NCI-H187 (cell line): ENCODE measurements around the gene SND1.

ENCODE experiments used
- DNase-seq, 2 experiments: peaks; one replicate each; lab custom pipeline; 2025; lab: John Stamatoyannopoulos, UW

SND1 gene

GRCh38 chr7:127768241-127768640, 116.2 kb downstream of the SND1 start:
- DNase-seq: no peak

GRCh38 chr7:127769137-127769536, 117.1 kb downstream of the SND1 start:
- no peak for DNase-seq

- no peak for DNase-seq
These were observed 117.9 kb downstream of the SND1 start for GRCh38 chr7:127769696-127770400.

GRCh38 chr7:127770885-127771284, 118.9 kb downstream of the SND1 start:
- no peak for DNase-seq

- DNase-seq: no peak
These were observed 119.7 kb downstream of the SND1 start for GRCh38 chr7:127771707-127772106.

- DNase-seq: no peak
These were observed 124.9 kb downstream of the SND1 start for GRCh38 chr7:127776776-127777386.

GRCh38 chr7:127780489-127780888, 128.5 kb downstream of the SND1 start:
- no peak for DNase-seq

- DNase-seq: no peak
These were observed 129.1 kb downstream of the SND1 start for GRCh38 chr7:127781081-127781480.

GRCh38 chr7:127782075-127782474, 130.1 kb downstream of the SND1 start:
- DNase-seq: no peak

- DNase-seq: no peak
These were observed 130.9 kb downstream of the SND1 start for GRCh38 chr7:127782654-127783559.

GRCh38 chr7:127786184-127786583, 134.2 kb downstream of the SND1 start:
- no peak for DNase-seq

GRCh38 chr7:127789031-127789430, 137.0 kb downstream of the SND1 start:
- no peak for DNase-seq

GRCh38 chr7:127791446-127792189, 139.6 kb downstream of the SND1 start:
- DNase-seq: no peak

- no peak for DNase-seq
These were observed 140.7 kb downstream of the SND1 start for GRCh38 chr7:127792528-127793342.

GRCh38 chr7:127793582-127793981, 141.6 kb downstream of the SND1 start:
- no peak for DNase-seq

- no peak for DNase-seq
These were observed 142.1 kb downstream of the SND1 start for GRCh38 chr7:127794136-127794535.

- DNase-seq: no peak
These were observed 142.6 kb downstream of the SND1 start for GRCh38 chr7:127794551-127794950.

GRCh38 chr7:127798023-127798422, 146.0 kb downstream of the SND1 start:
- DNase-seq: no peak

- DNase-seq: no peak
These were observed 146.9 kb downstream of the SND1 start for GRCh38 chr7:127798769-127799372.

- DNase-seq: no peak
These were observed 147.7 kb downstream of the SND1 start for GRCh38 chr7:127799535-127800305.
